ENCODE data around the gene FKBP8. TPM values are rescaled to one million over a fixed set of nuclear protein-coding genes. Genes with fewer than 3 reads are reported as not detected.
"Not testable (repeated sequence)": the region's sequence is repeated elsewhere in the genome, so short reads cannot be mapped to it uniquely, and the experiment has no call there.

FKBP8 gene
- polyA plus RNA-seq, 1 donor from 2014 or later, result 183 TPM

DNA sequence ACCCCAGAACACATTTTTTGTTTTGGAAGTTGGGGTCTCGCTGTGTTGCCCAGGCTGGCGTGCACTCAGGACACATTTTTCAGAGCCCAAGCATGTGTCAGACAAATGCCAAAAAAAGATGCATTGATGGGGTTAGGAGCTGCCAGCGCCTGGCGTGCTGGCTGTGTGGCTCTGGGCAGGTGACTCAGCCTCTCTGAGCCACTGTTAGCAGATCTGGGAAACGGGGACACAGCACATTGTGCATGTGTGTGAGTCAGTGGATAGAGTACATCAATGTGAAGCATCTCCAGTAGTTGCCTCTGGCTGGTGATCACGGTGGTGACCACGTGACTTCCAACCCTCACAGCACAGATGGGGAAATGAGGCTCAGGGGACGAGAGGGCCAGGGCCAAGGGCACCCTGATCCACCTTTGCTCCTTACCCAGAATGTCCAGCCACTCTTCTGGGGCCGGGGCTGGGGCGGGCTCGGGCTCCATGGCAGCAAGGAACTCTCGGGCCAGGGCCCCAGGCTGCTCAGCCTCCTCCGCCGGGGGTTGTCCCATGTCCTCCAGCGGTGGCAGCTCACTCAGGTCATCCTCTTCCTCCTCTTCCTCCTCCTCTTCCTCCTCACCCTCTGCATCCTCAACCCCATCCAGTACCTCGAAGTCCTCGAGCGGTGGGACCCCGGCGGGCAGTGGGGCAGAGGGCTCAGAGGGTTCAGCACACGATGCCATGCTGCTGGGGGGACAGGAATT, 1.9 kb downstream of the FKBP8 start:
- Histone ChIP-seq H3K36me3 (ENCODE audit: insufficient read depth, low read length) (no peaks in the 10 kb centered on the region), H3K27ac (ENCODE audit: low read length) (no peak overlapping the region)

DNA sequence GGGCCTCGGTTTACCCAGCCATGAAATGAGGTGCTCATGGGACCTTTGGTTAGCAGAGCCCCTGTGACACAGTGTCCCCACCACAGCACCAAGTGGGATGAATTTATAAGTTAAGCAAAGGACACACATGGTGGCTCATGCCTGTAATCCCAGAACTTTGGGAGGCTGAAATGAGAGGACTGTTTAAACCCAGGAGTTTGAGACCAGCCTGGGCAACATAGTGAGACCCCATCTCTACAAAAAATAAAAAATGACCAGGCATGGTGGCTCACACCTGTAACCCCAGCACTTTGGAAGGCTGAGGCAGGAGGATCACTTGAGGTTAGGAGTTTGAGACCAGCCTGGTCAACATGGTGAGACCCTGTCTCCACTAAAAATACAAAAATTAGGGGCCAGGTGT, 3.2 kb downstream of the FKBP8 start:
- not testable (repeated sequence) for H3K27ac ChIP-seq (ENCODE audit: low read length); H3K9me3 ChIP-seq (ENCODE audit: low read length); H3K79me2 ChIP-seq (replicated peaks; ENCODE audit: insufficient read depth, low read length); H3K9me2 ChIP-seq (ENCODE audit: insufficient read depth, low read length); H2AFZ ChIP-seq (ENCODE audit: low read depth, low read length); H4K20me1 ChIP-seq (ENCODE audit: insufficient read depth); H3K27me3 ChIP-seq (ENCODE audit: insufficient read depth, low read depth, low read length); H3K9ac ChIP-seq (ENCODE audit: low read length); H3K4me3 ChIP-seq (ENCODE audit: low read length); H3K36me3 ChIP-seq (ENCODE audit: insufficient read depth, low read length); H3K4me2 ChIP-seq (ENCODE audit: low read length); H3F3A ChIP-seq (ENCODE audit: insufficient read depth, low read length, poor library complexity, severe bottlenecking)

More for the DNA sequence above, 1.9 kb downstream of the FKBP8 start:
- Histone ChIP-seq H3F3A (ENCODE audit: insufficient read depth, low read length, poor library complexity, severe bottlenecking) (no peaks in the 10 kb centered on the region), H3K9me3 (ENCODE audit: low read length) (no peaks in the 10 kb centered on the region), H3K9me2 (ENCODE audit: insufficient read depth, low read length) (no peaks in the 10 kb centered on the region), H3K9ac (ENCODE audit: low read length) (no peak overlapping the region), H3K4me3 (ENCODE audit: low read length) (no peak overlapping the region), H3K4me2 (ENCODE audit: low read length) (no peak overlapping the region), H4K20me1 (ENCODE audit: insufficient read depth) (no peaks in the 10 kb centered on the region), H2AFZ (ENCODE audit: low read depth, low read length) (no peak overlapping the region), H3K27me3 (ENCODE audit: insufficient read depth, low read depth, low read length) (no peaks in the 10 kb centered on the region), H3K79me2 (replicated peaks; ENCODE audit: insufficient read depth, low read length) (no peaks in the 10 kb centered on the region)
- no peak for TF ChIP-seq EP300 (conservative IDR thresholded peaks at IDR 0.05; ENCODE audit: poor library complexity, severe bottlenecking)
- no peak for TF ChIP-seq TAF1 (IDR thresholded peaks at IDR 0.05; ENCODE audit: low read depth)
- TF ChIP-seq POLR2AphosphoS5 (IDR thresholded peaks at IDR 0.05), result no peak
- TF ChIP-seq MXI1 (conservative IDR thresholded peaks at IDR 0.05; ENCODE audit: poor library complexity, severe bottlenecking), result no peak
- TF ChIP-seq SMC3 (conservative IDR thresholded peaks at IDR 0.05; ENCODE audit: poor library complexity), result no peak
- no peak for TF ChIP-seq RAD21 (conservative IDR thresholded peaks at IDR 0.05)
- TF ChIP-seq EZH2 (IDR thresholded peaks at IDR 0.05; ENCODE audit: borderline replicate concordance, insufficient read depth, low read length, poor library complexity, severe bottlenecking), result no peak
- TF ChIP-seq, protein P1, sequence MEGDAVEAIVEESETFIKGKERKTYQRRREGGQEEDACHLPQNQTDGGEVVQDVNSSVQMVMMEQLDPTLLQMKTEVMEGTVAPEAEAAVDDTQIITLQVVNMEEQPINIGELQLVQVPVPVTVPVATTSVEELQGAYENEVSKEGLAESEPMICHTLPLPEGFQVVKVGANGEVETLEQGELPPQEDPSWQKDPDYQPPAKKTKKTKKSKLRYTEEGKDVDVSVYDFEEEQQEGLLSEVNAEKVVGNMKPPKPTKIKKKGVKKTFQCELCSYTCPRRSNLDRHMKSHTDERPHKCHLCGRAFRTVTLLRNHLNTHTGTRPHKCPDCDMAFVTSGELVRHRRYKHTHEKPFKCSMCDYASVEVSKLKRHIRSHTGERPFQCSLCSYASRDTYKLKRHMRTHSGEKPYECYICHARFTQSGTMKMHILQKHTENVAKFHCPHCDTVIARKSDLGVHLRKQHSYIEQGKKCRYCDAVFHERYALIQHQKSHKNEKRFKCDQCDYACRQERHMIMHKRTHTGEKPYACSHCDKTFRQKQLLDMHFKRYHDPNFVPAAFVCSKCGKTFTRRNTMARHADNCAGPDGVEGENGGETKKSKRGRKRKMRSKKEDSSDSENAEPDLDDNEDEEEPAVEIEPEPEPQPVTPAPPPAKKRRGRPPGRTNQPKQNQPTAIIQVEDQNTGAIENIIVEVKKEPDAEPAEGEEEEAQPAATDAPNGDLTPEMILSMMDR (IDR thresholded peaks at IDR 0.05; ENCODE audit: poor library complexity, severe bottlenecking), result no peak
- TF ChIP-seq, protein P2, sequence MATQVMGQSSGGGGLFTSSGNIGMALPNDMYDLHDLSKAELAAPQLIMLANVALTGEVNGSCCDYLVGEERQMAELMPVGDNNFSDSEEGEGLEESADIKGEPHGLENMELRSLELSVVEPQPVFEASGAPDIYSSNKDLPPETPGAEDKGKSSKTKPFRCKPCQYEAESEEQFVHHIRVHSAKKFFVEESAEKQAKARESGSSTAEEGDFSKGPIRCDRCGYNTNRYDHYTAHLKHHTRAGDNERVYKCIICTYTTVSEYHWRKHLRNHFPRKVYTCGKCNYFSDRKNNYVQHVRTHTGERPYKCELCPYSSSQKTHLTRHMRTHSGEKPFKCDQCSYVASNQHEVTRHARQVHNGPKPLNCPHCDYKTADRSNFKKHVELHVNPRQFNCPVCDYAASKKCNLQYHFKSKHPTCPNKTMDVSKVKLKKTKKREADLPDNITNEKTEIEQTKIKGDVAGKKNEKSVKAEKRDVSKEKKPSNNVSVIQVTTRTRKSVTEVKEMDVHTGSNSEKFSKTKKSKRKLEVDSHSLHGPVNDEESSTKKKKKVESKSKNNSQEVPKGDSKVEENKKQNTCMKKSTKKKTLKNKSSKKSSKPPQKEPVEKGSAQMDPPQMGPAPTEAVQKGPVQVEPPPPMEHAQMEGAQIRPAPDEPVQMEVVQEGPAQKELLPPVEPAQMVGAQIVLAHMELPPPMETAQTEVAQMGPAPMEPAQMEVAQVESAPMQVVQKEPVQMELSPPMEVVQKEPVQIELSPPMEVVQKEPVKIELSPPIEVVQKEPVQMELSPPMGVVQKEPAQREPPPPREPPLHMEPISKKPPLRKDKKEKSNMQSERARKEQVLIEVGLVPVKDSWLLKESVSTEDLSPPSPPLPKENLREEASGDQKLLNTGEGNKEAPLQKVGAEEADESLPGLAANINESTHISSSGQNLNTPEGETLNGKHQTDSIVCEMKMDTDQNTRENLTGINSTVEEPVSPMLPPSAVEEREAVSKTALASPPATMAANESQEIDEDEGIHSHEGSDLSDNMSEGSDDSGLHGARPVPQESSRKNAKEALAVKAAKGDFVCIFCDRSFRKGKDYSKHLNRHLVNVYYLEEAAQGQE (IDR thresholded peaks at IDR 0.05; ENCODE audit: borderline replicate concordance), result no peak

All from neural cell (in vitro differentiated cells).